ENCODE results near the gene ZNFX1. TPM values are rescaled to one million over a fixed set of nuclear protein-coding genes. Genes with fewer than 3 reads are reported as not detected.
"Not testable (repeated sequence)": the region's sequence is repeated elsewhere in the genome, so short reads cannot be mapped to it uniquely, and the experiment has no call there.

Gene ZNFX1
- total and polyA plus RNA-seq, 7 donors: 8.4 to 29.6 (median 21.7) TPM

DNA sequence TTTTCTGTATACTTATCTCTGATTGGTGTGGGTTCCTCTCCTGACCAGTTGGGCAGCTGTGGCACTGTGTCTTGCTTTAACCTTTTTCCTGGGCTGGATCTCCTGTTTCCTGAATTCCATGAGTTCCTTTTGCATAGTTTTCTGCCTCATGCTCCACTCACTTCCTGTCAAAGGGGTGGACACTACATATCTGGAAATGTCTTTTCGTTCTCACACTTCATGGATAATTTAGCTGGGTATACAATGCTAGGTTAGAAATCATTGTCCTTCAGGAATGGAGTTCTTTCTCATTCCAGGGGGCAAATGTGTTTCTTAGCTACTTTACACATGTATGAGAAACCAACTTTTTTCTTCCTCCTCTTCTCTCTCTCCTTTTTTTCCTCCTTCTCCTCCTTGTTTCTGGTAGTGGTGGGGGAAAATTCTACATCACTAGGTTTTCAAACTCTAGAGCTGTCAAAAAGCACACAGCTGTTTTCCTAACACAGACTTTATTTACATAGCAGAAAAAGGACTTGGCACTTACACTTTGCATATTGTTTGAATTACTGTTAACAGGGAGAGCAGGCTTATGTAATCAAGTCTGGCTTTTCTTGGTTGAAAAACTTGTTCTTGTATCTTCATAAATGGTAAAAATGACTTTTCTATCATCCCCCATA, 67.6 kb downstream of the ZNFX1 start:
- TF ChIP-seq, protein P1, sequence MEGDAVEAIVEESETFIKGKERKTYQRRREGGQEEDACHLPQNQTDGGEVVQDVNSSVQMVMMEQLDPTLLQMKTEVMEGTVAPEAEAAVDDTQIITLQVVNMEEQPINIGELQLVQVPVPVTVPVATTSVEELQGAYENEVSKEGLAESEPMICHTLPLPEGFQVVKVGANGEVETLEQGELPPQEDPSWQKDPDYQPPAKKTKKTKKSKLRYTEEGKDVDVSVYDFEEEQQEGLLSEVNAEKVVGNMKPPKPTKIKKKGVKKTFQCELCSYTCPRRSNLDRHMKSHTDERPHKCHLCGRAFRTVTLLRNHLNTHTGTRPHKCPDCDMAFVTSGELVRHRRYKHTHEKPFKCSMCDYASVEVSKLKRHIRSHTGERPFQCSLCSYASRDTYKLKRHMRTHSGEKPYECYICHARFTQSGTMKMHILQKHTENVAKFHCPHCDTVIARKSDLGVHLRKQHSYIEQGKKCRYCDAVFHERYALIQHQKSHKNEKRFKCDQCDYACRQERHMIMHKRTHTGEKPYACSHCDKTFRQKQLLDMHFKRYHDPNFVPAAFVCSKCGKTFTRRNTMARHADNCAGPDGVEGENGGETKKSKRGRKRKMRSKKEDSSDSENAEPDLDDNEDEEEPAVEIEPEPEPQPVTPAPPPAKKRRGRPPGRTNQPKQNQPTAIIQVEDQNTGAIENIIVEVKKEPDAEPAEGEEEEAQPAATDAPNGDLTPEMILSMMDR (IDR thresholded peaks at IDR 0.05): no peak
- intact Hi-C loops (cut with DNase I): no loop called here
- WGBS, 3 donors: 84 to 88% (median 86%) methylated on average over 1 of the region's 1 CpG

DNA sequence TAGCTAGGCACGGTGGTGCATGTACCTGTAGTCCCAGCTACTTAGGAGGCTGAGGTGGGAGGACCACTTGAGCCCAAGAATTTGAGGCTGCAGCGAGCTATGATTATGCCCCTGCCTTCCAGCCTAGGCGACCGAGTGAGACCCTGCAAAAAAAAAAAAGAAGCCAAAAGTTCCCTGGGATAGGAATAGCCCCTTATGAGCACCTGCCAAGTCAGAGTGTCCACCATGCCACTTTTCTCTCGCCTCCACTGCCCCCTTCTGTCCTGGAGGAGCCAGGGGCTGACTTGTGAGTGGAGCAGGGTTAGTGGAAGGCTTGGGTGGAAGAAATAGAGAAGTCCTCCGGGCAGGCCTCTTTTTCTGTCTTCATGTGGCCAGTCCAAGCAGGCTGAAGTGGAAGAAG, 70.8 kb downstream of the ZNFX1 start:
- Histone ChIP-seq H3K36me3 (ENCODE audit: insufficient read depth in 1 of 2, low read depth in 1 of 2) (no peaks in the 10 kb centered on the region), H3K4me3 (no peak overlapping the region), H3K27ac (no peak overlapping the region), H3K9me3 (no peaks in the 10 kb centered on the region), H3K27me3 (ENCODE audit: insufficient read depth in 3 of 3, low read length in 2 of 3) (no peaks in the 10 kb centered on the region), H3K4me1 (no peaks in the 10 kb centered on the region)
- TF ChIP-seq, protein P1 (IDR thresholded peaks at IDR 0.05): no peak
- intact Hi-C loops (cut with DNase I): no loop called here
- DNase-seq (no peak), ATAC-seq (no peak)
- WGBS, 3 donors: 90 to 94% (median 91%) methylated on average over 6 of the region's 6 CpGs

More for the DNA sequence above, 67.6 kb downstream of the ZNFX1 start:
- H3K4me1 ChIP-seq: no peaks in the 10 kb centered on the region
- H3K27ac ChIP-seq: no peak overlapping the region
- no peak overlapping the region for H3K4me3 ChIP-seq
- DNase-seq: no peak
- no peaks in the 10 kb centered on the region for H3K9me3 ChIP-seq
- no peak for ATAC-seq
- no peaks in the 10 kb centered on the region for H3K27me3 ChIP-seq (ENCODE audit: insufficient read depth in 3 of 3, low read length in 2 of 3)
- H3K36me3 ChIP-seq (ENCODE audit: insufficient read depth in 1 of 2, low read depth in 1 of 2): no peaks in the 10 kb centered on the region

DNA sequence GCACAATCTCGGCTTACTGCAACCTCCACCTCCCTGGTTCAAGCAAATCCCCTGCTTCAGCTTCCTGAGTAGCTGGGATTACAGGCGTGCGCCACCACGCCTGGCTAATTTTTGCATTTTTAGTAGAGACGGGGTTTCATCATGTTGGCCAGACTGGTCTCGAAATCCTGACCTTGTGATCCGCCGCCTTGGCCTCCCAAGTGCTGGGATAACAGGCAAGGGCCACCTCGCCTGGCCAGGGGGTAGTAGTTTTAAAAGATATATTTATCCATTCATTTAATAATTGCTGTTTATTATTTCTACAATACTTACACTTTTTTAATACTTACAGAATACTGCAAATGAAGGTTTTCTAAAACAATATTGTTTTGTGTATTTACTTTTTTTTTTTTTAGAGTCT, 74.1 kb downstream of the ZNFX1 start:
- no peaks in the 10 kb centered on the region for H3K36me3 ChIP-seq (ENCODE audit: insufficient read depth in 1 of 2, low read depth in 1 of 2)
- no peaks in the 10 kb centered on the region for H3K4me1 ChIP-seq
- H3K4me3 ChIP-seq: no peak overlapping the region
- no peak for DNase-seq
- TF ChIP-seq, protein P1 (IDR thresholded peaks at IDR 0.05): no peak
- H3K9me3 ChIP-seq: no peaks in the 10 kb centered on the region
- 71 to 91% (median 74%) methylated on average over 9 of the region's 9 CpGs for WGBS, 3 donors
- no peaks in the 10 kb centered on the region for H3K27me3 ChIP-seq (ENCODE audit: insufficient read depth in 3 of 3, low read length in 2 of 3)
- no peak for ATAC-seq
- no peak overlapping the region for H3K27ac ChIP-seq
- intact Hi-C loops (cut with DNase I): no loop called here

DNA sequence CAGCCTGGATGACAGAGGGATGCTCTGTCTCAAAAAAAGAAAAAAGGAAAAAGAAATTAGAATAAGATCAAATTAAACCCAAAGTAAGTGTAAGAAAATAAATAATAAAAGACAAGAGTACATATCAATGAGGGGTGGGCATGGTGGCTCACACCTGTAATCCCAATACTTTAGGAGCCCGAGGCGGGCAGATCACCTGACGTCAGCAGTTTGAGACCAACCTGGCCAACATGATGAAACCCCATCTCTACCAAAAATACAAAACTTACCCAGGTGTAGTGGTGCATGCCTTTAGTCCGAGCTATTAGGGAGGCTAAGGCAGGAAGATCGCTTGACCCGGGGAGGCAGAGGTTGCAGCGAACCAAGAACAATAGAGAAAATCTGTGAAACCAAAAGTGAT, 74.8 kb downstream of the ZNFX1 start:
- Histone ChIP-seq H3K27ac (no peak overlapping the region), H3K36me3 (ENCODE audit: insufficient read depth in 1 of 2, low read depth in 1 of 2) (no peaks in the 10 kb centered on the region), H3K27me3 (ENCODE audit: insufficient read depth in 3 of 3, low read length in 2 of 3) (no peaks in the 10 kb centered on the region), H3K4me3 (no peak overlapping the region), H3K4me1 (no peaks in the 10 kb centered on the region), H3K9me3 (no peaks in the 10 kb centered on the region)
- no peak for ATAC-seq
- TF ChIP-seq, protein P1 (IDR thresholded peaks at IDR 0.05): no peak
- DNase-seq: no peak
- WGBS, 3 donors: 86 to 92% (median 90%) methylated on average over 7 of the region's 7 CpGs
- intact Hi-C loops (cut with DNase I): no loop called here

DNA sequence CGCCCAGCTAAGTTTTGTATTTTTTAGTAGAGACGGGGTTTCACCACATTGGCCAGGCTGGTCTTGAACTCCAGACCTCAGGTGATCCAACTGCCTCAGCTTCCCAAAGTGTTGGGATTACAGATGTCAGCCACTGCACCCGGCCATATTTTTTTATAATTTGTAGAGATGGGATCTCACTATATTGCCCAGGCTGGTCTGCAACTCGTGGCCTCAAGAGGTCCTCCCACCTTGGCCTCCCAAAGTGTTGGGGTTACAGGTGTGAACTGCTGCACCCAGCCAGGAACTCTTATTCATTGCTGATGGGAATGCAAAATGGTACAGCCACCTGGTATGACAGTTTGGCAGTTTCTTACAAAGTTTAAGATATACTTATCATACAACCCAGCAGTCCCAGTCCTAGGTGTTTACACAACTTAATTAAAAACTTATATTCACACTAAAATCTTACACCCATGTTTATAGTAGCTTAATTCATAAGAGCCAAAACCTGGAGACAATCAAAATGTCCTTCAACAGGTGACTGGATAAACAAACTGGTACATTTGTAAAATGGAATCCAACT, 78.0 kb downstream of the ZNFX1 start:
- Histone ChIP-seq H3K9me3 (no peaks in the 10 kb centered on the region), H3K27ac (no peak overlapping the region), H3K27me3 (ENCODE audit: insufficient read depth in 3 of 3, low read length in 2 of 3) (no peaks in the 10 kb centered on the region), H3K4me1 (no peaks in the 10 kb centered on the region), H3K36me3 (ENCODE audit: insufficient read depth in 1 of 2, low read depth in 1 of 2) (no peaks in the 10 kb centered on the region), H3K4me3 (no peak overlapping the region)
- ATAC-seq: no peak
- DNase-seq: no peak
- intact Hi-C loops (cut with DNase I): no loop called here
- TF ChIP-seq, protein P1 (IDR thresholded peaks at IDR 0.05): no peak
- WGBS, 3 donors: 84 to 88% (median 86%) methylated on average over 4 of the region's 4 CpGs

DNA sequence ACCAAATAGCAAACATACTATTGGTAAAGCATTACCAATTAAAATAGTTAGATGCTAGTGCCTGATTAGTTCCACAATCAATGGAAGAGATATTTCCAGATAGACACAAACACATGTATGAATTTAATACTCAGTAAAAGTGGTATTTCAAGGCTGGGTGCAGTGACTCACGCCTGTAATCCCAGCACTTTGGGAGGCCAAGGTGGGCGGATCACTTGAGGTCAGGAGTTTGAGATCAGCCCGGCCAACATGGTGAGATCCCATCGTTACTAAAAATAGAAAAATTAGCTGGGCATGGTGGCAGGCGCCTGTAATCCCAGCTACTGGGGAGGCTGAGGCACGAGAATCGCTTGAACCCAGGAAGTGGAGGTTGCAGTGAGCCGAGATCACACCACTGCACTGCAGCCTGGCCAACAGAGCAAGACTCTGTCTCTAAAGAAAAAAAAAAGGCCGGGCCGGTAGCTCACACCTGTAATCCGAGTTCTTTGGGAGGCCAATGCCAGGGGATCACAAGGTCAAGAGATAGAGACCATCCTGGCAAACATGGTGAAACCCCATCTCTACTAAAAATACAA, 84.8 kb downstream of the ZNFX1 start:
- ATAC-seq; H3K9me3 ChIP-seq; H3K4me1 ChIP-seq; H3K27ac ChIP-seq; DNase-seq; H3K36me3 ChIP-seq (ENCODE audit: insufficient read depth in 1 of 2, low read depth in 1 of 2); H3K4me3 ChIP-seq; intact Hi-C loops (cut with DNase I); H3K27me3 ChIP-seq (ENCODE audit: insufficient read depth in 3 of 3, low read length in 2 of 3): not testable (repeated sequence)
- WGBS, 3 donors: 72 to 82% (median 77%) methylated on average over 11 of the region's 11 CpGs
